Hematopoietic multipotent progenitor cell treated with erythropoietin and hydrocortisone succinate and interleukin-3 and kit ligand, for 17 days (in vitro differentiated cells): ENCODE results near the gene PPP4R3A.
"Not testable (repeated sequence)": the region's sequence is repeated elsewhere in the genome, so short reads cannot be mapped to it uniquely, and the experiment has no call there.

Experiments used
- DNase-seq: peaks from one replicate; pipeline ENCODE4 v3.0.0-alpha.2; 2015; ENCODE audit warnings: low spot score

The PPP4R3A gene

GRCh38 chr14:91510171-91511042 is at the start of gene PPP4R3A:
Gene PPP4R3A (minus strand): TSS chr14:91510310. CDS start chr14:91509647, 663 bp downstream.
- DNase-seq: peak; percentile 90

- no peak for DNase-seq
Measured at GRCh38 chr14:91555531-91555930, 45.4 kb upstream of the PPP4R3A start.

- DNase-seq: no peak
Measured at GRCh38 chr14:91554535-91555332, 44.6 kb upstream of the PPP4R3A start.

DNA sequence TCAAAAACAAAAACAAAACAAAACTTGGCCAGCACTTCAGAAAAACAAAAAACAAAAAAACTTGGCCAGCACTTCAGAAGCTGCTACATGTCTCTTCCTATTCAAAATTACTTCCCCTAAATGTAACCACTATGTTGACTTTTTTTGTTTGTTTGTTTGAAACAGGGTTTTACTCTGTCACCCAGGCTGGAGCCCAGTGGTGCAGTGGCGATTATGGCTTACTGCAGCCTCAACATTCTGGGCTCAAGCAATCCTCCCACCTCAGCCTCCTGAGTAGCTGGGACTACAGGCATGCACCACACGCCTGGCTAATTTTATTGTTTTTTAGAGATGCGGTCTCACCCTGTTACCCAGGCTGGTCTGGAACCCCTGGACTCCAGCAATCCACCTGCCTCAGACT is 38.0 kb upstream of the PPP4R3A start:
- no peak for DNase-seq

GRCh38 chr14:91545946-91546716 is 36.0 kb upstream of the PPP4R3A start:
- no peak for DNase-seq

DNA sequence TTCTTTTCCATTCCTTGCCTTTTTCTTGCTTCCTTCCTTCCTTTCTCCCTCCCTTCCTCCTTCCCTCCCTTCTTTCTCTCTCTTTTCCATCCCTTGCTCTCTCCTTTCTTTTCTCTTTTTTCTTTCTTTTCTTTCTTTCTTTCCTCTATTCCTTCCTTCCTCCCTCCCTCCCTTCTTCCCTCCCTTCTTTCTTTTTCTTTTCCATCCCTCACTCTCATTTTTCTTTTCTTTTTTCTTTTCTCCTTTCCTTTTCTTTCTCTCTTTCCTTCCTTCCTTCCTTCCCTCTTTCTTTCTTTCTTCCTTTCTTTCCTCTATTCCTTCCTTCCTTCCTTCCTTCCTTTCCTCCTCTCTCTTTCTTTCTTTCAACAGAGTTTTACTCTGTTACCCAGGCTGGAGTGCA is 35.1 kb upstream of the PPP4R3A start:
- no peak for DNase-seq

GRCh38 chr14:91536327-91536726 is 26.2 kb upstream of the PPP4R3A start:
- no peak for DNase-seq

GRCh38 chr14:91534059-91534458 is 23.9 kb upstream of the PPP4R3A start:
- not testable (repeated sequence) for DNase-seq

DNA sequence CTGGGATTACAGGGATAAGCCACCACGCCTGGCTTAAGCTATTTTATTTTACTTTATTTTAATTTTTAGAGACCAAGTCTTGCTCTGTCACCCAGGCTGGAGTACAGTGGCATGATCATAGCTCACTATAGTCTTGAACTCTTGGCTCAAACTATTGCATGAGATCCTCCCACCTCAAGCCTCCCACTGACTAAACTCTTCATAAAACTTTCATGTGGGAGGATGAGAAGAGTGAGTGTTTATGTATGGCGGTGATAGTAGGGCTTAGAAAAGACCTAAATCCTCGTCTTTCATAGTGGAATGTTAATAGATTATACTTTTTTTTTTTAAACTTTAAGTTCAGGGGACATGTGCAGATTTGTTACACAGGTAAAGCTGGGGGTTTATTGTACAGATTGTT is 23.5 kb upstream of the PPP4R3A start:
- DNase-seq: no peak

- DNase-seq: no peak
Measured at GRCh38 chr14:91523972-91524371, 13.9 kb upstream of the PPP4R3A start.

DNA sequence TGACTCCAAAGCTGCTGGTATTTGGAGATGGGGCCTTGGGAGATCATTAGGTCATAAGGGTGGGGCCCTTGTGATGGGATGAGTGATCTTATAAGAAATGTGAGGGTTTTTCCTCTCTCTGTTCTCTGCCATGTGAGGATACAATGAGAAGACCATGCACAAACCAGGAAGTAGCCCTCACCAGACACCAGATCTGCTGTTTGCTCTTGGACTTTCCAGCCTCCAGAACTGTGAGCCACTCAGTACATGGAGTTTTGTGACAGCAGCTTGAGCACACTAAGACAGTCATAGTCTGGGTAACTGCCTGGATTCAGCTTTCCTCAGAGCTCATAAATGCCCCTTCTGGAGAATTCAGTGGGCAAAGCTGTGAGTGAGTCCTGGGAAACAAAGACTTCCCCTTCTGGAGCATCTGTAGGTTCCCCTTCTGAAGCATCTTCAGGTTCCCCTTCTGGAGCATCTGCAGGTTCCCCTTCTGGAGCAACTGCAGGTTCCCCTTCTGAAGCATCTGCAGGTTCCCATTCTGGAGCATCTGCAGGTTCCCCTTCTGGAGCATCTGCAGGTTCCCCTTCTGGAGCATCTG is 11.0 kb upstream of the PPP4R3A start:
- DNase-seq: no peak

DNA sequence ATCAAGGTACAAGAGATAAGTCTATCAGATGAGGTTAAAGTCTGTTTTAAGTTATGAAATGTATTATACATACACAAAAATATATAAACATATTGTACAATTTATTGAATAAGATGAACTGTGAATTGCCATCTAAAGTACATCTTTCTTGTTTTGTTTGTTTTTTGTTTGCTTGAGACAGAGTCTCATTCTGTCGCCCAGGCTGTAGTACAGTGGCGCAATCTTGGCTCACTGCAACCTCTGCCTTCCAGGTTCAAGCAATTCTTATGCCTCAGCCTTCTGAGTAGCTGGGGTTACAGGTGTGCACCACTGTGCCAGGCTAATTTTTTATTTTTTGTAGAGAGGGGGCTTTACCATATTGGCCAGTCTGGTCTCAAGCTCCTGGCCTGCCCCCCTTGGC is 10.0 kb upstream of the PPP4R3A start:
- no peak for DNase-seq

GRCh38 chr14:91519239-91520036 is 9.3 kb upstream of the PPP4R3A start:
- no peak for DNase-seq

DNA sequence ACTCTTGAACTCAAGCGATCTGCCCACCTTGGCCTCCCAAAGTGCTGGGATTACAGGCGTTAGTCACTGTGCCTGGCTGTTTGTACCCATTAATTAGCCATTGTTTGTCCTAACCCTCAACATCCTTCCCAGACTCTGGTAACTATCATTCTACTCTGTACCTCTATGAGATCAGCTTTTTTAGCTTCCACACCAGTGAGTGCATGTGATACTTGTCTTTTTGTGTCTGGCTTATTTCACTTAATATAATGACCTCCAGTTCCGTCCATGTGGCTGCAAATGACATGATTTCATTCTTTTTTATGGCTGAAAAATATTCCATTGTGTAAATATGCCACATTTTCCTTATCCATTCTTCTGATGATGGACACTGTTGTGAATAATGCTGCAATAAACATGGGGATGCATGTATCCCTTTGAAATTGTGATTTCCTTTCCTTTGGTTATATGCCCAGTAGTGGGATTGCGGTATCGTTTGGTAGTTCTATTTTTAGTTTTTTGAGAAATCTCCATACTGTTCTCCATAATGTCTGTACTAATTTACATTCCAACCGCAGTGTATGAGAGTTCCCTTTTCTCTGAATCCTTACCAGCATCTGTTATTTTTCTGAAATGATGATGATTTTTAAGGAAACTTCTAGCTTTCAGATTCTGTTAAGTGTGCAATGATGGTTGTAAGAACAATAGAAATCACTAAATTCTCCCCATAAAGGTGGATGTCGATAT is 6.7 kb upstream of the PPP4R3A start:
- DNase-seq: no peak

DNA sequence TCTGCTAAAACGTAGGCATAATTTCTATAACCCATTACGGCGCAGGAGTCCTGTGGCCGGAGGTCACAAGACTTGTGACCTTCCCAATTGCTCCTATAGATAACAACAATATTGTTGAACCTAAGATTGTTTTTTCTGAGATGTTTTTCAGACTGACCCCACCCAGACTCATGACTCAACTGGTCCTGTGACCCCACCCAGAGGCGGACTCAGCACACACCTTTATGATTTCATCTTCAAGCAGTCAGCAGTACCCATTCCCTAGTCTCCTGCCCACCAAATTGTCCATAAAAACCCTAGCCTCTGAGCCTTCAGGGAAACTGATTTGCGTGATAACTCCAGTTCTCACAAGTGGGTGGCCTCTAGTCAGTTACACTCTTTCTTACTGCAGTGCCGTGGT is 5.9 kb upstream of the PPP4R3A start:
- no peak for DNase-seq

GRCh38 chr14:91511043-91511383 is 903 bp upstream of the PPP4R3A start:
- no peak for DNase-seq

DNA sequence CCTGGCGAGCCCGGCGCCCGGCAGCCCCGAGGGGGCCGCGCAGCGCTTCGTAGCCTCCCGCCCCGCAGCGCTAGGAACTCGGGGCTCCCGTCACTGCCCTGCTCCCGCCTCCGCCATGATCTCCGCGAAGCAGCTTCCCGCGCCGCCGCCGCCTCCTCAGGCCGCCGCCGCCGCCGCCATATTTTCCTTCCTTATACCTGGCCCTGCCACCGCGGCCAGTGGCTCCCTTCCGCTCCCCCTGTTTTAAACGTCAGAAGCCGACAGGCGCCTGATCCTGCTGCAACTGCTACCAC is 286 bp downstream of the PPP4R3A start:
- DNase-seq: no peak

- peak; percentile 59 for DNase-seq
Measured at GRCh38 chr14:91509083-91509877, 830 bp downstream of the PPP4R3A start.

GRCh38 chr14:91508105-91508504 is 2.0 kb downstream of the PPP4R3A start:
- DNase-seq: no peak

GRCh38 chr14:91506226-91506625 is 3.9 kb downstream of the PPP4R3A start:
- DNase-seq: no peak
